Endothelial cell of hepatic sinusoid (primary cell): ENCODE measurements around the gene FAM20B.

ENCODE experiments used
- in situ Hi-C: cut with HindIII; loops from 2 replicates; pipeline ENCODE4 v1.10.0; 2017; ENCODE audit warnings: low sequenced_read_pairs

The FAM20B gene

GRCh38 chr1:179046808-179047635, 21.3 kb downstream of the FAM20B start:
- in situ Hi-C loops = no loop called here

DNA sequence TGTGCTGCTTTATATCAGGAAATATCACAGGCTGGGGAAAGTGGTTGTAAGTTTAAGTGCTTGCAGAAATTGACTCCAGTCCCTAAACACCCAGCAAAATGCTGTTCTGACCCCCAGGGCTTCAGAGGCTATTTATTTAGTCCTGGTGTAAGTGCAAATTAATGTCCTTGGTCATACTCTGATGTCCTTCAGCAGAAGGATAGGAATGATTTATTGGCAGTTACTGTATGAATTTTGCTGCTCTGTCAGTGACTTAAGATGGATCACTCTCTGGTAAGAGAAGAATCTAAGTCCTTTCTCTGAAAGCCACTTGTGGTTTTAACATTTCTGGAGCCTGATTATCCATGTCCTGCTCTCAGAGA, 21.9 kb downstream of the FAM20B start:
- in situ Hi-C loops = no loop called here

DNA sequence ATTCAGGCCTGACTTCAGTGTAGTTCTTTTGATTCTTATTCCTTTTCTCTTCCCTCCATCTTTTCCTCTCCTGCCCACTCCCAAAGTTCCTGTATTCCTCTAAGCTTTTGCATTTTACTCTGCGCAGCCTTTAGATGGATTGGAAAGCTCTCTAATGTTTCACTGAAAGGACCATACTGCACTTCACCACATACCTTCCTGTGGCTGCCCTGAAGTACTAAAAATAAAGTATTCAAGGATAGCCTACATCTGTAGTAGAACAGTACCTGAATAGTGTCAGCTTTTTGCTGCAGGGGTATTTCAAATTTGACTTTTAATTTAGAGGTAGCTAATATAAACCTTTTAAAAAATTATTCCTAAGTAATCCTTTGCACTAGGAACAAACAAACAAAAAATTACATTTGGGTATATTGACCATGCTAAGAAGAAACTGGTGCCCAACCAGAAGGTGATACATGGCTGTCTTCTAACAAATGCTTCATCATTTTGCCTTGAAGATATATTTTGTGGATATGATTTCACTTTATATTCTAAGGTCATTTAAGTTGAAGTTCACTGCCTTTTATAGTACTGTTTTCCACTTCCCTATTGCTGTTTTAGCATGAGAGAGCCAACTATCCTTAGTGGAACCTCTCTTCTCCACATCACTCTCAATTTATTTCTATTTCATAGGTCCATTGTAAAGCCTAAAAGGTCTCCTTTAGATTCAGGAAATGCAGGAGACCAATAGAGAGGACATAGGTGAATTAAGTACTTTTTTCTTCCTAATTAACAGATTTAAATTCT, 22.8 kb downstream of the FAM20B start:
- in situ Hi-C loops = no loop called here

DNA sequence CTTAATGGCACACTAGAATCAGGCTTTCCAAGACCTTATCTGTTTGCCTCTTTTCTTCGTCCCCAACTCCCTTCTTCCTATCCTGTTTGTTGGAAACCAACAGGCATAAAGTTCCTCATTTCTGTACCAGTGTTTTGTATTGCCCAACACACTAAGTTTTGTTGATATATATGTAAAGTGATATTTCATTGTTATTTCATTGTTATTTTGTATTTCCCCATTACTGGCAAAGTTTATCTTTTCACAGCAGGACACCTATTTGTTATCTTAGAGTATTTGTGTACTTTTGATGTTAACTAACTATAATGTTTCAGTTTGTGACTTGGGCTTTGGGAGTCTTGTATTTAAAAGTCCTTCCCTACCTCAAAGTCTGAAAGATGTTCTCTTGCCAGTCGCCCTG, 27.1 kb downstream of the FAM20B start:
- in situ Hi-C loops = no loop called here

DNA sequence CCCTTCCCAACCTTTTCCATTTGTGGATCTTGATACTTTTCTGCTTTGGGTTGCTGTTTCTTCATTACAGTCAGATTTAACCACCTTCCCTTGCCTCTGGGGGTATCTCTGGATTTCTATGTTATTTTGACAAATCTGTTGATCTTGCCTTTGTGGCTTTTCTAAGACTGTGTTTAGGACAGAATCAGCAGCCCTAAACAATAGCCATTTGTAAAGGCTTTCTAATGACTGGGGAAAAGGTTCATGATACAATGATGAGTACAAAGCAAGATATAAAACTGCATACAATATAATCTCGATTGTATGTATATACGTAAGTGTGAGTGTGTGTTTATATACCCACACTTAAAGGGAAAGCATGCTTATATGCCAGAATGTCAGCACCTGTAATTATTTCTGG, 27.8 kb downstream of the FAM20B start:
- in situ Hi-C loops = no loop called here

DNA sequence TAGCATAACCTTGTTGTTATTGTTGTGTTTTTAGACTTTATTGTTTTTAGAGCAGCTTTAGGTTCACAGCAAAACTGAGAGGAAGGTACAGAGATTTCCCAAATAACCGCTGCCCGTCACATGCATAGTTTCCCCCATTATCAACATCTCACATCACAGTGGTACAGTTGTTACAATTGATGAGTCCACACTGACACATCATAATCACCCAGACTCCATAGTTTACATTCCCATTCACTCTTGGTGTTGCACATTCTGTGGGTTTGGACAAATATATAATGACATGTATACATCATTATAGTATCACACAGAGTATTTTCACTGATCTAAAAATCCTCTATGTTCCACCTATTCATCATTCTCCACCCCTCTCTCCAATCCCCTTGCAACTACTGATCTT, 30.2 kb downstream of the FAM20B start:
- in situ Hi-C loops = no loop called here

DNA sequence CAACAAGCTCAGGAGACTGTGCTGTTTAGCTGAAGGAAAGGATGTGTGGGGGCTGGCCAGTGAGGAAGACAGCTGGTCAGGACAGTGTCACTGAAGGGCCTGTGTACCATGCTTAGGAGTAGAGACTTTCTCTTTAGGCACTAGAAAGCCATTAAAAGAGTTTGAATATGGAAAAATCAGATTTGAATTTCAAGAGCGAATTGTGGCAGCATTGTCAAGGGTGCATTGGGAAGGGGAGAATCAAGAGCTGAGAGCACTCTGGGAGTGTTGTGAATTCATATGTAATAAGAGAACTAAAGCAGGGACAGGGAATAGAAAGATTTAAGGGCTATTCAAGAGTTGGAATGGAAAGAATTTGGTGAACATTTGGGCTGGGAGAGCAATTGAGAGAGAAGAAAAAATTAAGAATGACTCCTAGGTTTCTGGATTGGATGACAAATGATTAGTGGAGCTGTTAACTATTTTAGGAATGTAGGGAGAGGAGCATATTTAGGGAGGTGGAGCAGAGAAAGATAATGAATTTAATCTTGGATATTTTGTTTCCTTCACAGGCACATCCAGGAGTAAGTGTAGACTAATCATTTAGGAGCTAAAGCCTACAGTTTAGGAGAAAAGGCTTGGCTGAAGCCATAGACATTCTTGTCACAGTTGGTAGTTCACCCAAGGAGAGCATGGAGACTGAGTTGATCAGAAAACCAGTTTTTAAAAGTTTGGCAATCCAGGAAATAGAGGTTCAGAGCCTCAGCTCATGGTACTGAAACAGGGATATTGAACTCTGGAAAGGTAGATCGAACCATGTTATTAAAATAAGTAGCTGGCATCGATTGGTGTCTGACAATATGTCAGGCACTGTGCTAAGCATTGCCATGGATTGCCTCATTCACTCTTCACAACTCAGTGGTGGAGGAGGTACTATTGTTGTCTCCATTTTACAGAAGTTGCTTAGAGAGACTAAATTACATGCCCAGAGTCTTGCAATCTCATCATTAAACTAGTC, 33.1 kb downstream of the FAM20B start:
- in situ Hi-C loops = no loop called here

DNA sequence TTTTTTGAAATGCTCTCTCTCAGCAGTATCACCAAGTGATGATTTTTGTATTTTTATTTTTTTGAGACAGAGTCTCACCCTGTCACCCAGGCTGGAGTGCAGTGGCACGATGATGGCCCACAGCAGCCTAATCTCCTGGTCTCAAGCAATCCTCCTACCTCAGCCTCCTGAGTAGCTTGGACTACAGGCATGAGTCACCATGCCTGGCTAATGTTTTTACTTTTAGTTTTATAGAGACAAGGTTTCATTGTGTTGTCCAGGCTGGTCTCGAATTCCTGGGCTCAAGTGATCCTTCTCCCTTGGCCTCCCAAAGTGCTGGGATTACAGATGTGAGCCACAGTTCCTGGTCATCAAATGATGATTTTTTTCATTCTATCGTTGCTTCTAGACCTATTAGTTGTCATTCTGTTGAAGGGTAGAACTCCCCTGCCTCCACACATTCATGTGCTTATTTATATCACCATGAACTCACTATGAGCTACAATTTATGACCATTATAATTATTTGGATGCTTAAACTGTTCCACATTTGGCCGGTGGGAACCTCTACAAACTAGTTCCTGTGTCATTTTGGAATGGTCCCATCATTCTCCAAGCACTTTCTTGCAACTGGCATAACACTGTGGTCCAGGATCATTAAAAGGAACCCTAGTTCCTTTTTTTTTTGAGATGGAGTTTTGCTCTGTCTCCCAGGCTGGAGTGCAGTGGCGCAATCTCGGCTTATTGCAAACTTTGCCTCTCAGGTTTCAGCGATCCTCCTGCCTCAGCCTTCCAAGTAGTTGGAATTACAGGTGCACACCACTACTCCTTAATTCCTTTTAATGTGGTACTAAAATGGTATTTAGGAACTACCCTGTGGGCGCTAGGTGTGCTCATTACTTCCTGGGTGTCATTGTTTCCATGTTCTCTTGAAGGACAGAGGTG, 35.9 kb downstream of the FAM20B start:
- in situ Hi-C loops = no loop called here

GRCh38 chr1:179066471-179066870, 40.8 kb downstream of the FAM20B start:
- in situ Hi-C loops = no loop called here

- in situ Hi-C loops = no loop called here
Observed at GRCh38 chr1:179077396-179077795, 51.7 kb downstream of the FAM20B start.

GRCh38 chr1:179079113-179079761, 53.5 kb downstream of the FAM20B start:
- in situ Hi-C loops = no loop called here

GRCh38 chr1:179080866-179081686, 55.4 kb downstream of the FAM20B start:
- in situ Hi-C loops = no loop called here

GRCh38 chr1:179081687-179082332, 56.1 kb downstream of the FAM20B start, which contains the start of gene TOR3A:
Gene TOR3A, plus strand, starts transcription at chr1:179082070. Its CDS starts 59 bp downstream, at chr1:179082129.
- in situ Hi-C loops = no loop called here

GRCh38 chr1:179082333-179082998, 56.8 kb downstream of the FAM20B start:
- in situ Hi-C loops = no loop called here

DNA sequence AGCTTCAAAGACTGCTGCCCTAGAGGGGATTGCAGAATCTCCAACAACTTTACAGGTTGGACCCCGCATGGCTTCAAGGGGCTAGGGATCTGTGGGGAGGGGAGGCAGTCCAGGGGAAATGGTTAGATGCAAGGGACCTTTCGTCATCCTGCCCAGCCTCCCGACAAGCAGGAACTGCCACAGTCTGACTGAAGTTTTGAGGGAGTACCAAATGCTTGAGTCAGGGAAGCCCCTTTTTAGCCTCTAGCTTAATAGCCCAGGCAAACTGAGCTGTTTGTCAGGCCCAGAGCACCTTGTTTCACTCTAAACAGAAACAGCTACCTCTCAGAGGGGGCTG, 57.3 kb downstream of the FAM20B start:
- in situ Hi-C loops = no loop called here

- in situ Hi-C loops = no loop called here
Observed at GRCh38 chr1:179083533-179083932, 57.8 kb downstream of the FAM20B start.

DNA sequence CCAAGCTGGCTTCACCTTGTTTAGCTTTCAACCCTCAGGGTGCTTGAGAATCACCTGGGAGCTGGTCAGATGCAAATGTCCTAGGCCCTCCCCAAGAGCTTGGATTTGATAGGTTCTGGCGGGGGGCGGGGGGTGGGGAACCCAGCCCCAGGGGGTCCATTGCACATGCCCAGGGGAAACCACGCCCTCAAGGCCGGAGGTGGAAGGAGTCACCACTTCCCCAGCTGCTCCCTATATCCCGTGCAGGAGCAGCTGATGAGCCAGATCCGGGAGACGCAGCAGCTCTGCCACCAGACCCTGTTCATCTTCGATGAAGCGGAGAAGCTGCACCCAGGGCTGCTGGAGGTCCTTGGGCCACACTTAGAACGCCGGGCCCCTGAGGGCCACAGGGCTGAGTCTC, 62.0 kb downstream of the FAM20B start:
- in situ Hi-C loops = no loop called here
